CD4-positive, alpha-beta T cell treated with Interleukin-17A for 4 hours (primary cell): ENCODE measurements around the gene PHEX.
A peak's percentile ranks its signal among the peaks of the same experiment; 100 is the strongest.

Experiments used
- DNase-seq: peaks from one replicate; pipeline ENCODE4 v3.0.0-alpha.2; 2020; ENCODE audit warnings: mixed read lengths

Gene PHEX

GRCh38 chrX:22110729-22111494, 78.8 kb downstream of the PHEX start:
- DNase-seq, result no peak

- DNase-seq, result no peak
Observed at GRCh38 chrX:22116605-22117546, 84.8 kb downstream of the PHEX start.

- no peak for DNase-seq
Observed at GRCh38 chrX:22117633-22118032, 85.5 kb downstream of the PHEX start.

GRCh38 chrX:22118161-22118830, 86.2 kb downstream of the PHEX start:
- no peak for DNase-seq

GRCh38 chrX:22121161-22121560, 89.0 kb downstream of the PHEX start:
- no peak for DNase-seq

- DNase-seq, result no peak
Observed at GRCh38 chrX:22122510-22122909, 90.4 kb downstream of the PHEX start.

- DNase-seq, result no peak
Observed at GRCh38 chrX:22124098-22124497, 92.0 kb downstream of the PHEX start.

- DNase-seq, result no peak
Observed at GRCh38 chrX:22125481-22125880, 93.4 kb downstream of the PHEX start.

GRCh38 chrX:22126327-22126726, 94.2 kb downstream of the PHEX start:
- DNase-seq, result no peak

GRCh38 chrX:22128961-22129360, 96.8 kb downstream of the PHEX start:
- DNase-seq, result no peak

- DNase-seq, result no peak
Observed at GRCh38 chrX:22134681-22135080, 102.6 kb downstream of the PHEX start.

GRCh38 chrX:22135171-22135711, 103.1 kb downstream of the PHEX start:
- no peak for DNase-seq

GRCh38 chrX:22135994-22136684, 104.0 kb downstream of the PHEX start:
- DNase-seq, result peak; percentile 47

GRCh38 chrX:22136711-22137110, 104.6 kb downstream of the PHEX start:
- DNase-seq, result no peak

GRCh38 chrX:22139822-22140221, 107.7 kb downstream of the PHEX start:
- no peak for DNase-seq

GRCh38 chrX:22141047-22141730, 109.1 kb downstream of the PHEX start:
- DNase-seq, result no peak

GRCh38 chrX:22147214-22147613, 115.1 kb downstream of the PHEX start:
- no peak for DNase-seq

- DNase-seq, result no peak
Observed at GRCh38 chrX:22147942-22148341, 115.8 kb downstream of the PHEX start.

GRCh38 chrX:22148565-22148964, 116.4 kb downstream of the PHEX start:
- DNase-seq, result no peak

GRCh38 chrX:22150371-22150770, 118.2 kb downstream of the PHEX start:
- no peak for DNase-seq

GRCh38 chrX:22155126-22155525, 123.0 kb downstream of the PHEX start:
- no peak for DNase-seq

- DNase-seq, result no peak
Observed at GRCh38 chrX:22159071-22159470, 126.9 kb downstream of the PHEX start.
